IMR-90 (cell line): Measurements from ENCODE around the gene ACVR1. TPM values are rescaled to one million over a fixed set of nuclear protein-coding genes. Genes with fewer than 3 reads are reported as not detected.
A peak's percentile ranks its signal among the peaks of the same experiment; 100 is the strongest.

Experiments
- ATAC-seq: fragments of 200-7000 bp; cut with Tn5 transposase; 2 replicates; pipeline ENCODE4 v1.9.1; 2020; ENCODE audit warnings: low read depth, mild to moderate bottlenecking, moderate library complexity
- BruUV-seq: library from RNA; stranded (reverse); fragments of 400-500 nt; replicated peaks from 2 replicates; lab custom pipeline; 2021; lab: Mats Ljungman, UMichigan
- CTCF ChIA-PET: fragments of 300-600 bp; formaldehyde crosslinking; extraction: SDS; loops from one replicate; lab custom pipeline; 2021; ENCODE audit warnings: antibody characterized with exemption; lab: Yijun Ruan, JAX
- POLR2A ChIA-PET: fragments of 300-600 bp; sonication (Branson Sonifier 250); formaldehyde crosslinking; loops from one replicate; lab custom pipeline; 2022; ENCODE audit warnings: antibody characterized with exemption; ENCODE audit not compliant: unreplicated experiment; lab: Charles Lee
- DNase-seq: peaks from one replicate; pipeline ENCODE4 v3.0.0; 2013
- H2AFZ ChIP-seq: replicated peaks from 2 replicates; pipeline ENCODE3; 2013; ENCODE audit warnings: low read length, mild to moderate bottlenecking; ENCODE audit not compliant: poor library complexity
- H2AK5ac ChIP-seq: 2 replicates; pipeline ENCODE4 v1.6.1; 2013; ENCODE audit warnings: low read depth, low read length, inconsistent platforms
- H2AK9ac ChIP-seq: replicated peaks from 2 replicates; pipeline ENCODE3; 2013; ENCODE audit warnings: mild to moderate bottlenecking, low read depth, low read length, moderate library complexity; ENCODE audit not compliant: poor library complexity
- H2BK120ac ChIP-seq: 2 replicates; pipeline ENCODE4 v1.6.1; 2013; ENCODE audit warnings: low read depth, low read length, inconsistent platforms
- H2BK15ac ChIP-seq: 3 replicates; pipeline ENCODE4 v1.6.1; 2013; ENCODE audit warnings: low read depth, low read length, inconsistent platforms
- H2BK20ac ChIP-seq: 2 replicates; pipeline ENCODE4 v1.6.1; 2013; ENCODE audit warnings: low read depth, mild to moderate bottlenecking, inconsistent platforms, low read length, moderate library complexity
- H2BK5ac ChIP-seq: 2 replicates; pipeline ENCODE4 v1.6.1; 2013; ENCODE audit warnings: mild to moderate bottlenecking, low read depth, low read length, inconsistent platforms; ENCODE audit not compliant: poor library complexity, severe bottlenecking
- H3K14ac ChIP-seq: replicated peaks from 2 replicates; pipeline ENCODE4 v1.6.1; 2013; ENCODE audit warnings: low read depth, low read length, inconsistent platforms
- H3K18ac ChIP-seq: 2 replicates; pipeline ENCODE4 v1.6.1; 2013; ENCODE audit warnings: low read depth, low read length, control low read depth
- H3K23ac ChIP-seq: 2 replicates; pipeline ENCODE4 v1.6.1; 2013; ENCODE audit warnings: low read depth, low read length, inconsistent platforms
- H3K27ac ChIP-seq: 2 replicates; pipeline ENCODE4 v1.5.1; 2013; ENCODE audit warnings: mild to moderate bottlenecking, control low read depth, low read length; ENCODE audit not compliant: insufficient read depth
- H3K27me3 ChIP-seq: 2 replicates; pipeline ENCODE4 v1.6.1; 2013; ENCODE audit warnings: low read length; ENCODE audit not compliant: control insufficient read depth, insufficient read depth
- H3K36me3 ChIP-seq: 2 replicates; pipeline ENCODE4 v1.6.1; 2013; ENCODE audit warnings: low read length, mixed read lengths; ENCODE audit not compliant: control insufficient read depth, insufficient read depth
- H3K4ac ChIP-seq: 2 replicates; pipeline ENCODE4 v1.6.1; 2013; ENCODE audit warnings: low read depth, low read length, inconsistent platforms
- H3K4me1 ChIP-seq: 2 replicates; pipeline ENCODE4 v1.6.1; 2013; ENCODE audit warnings: low read length, mixed read lengths; ENCODE audit not compliant: control insufficient read depth, insufficient read depth
- H3K4me2 ChIP-seq: 2 replicates; pipeline ENCODE4 v1.6.1; 2013; ENCODE audit warnings: low read depth, mild to moderate bottlenecking, control low read depth, low read length, moderate library complexity
- H3K4me3 ChIP-seq: 2 replicates; pipeline ENCODE4 v1.5.1; 2013; ENCODE audit warnings: low read depth, mild to moderate bottlenecking, control low read depth, low read length, moderate library complexity; ENCODE audit not compliant: insufficient read depth
- H3K56ac ChIP-seq: 2 replicates; pipeline ENCODE4 v1.6.1; 2013; ENCODE audit warnings: low read length, inconsistent platforms; ENCODE audit not compliant: insufficient read depth; ENCODE audit errors: extremely low read depth
- H3K79me1 ChIP-seq, 2 experiments: 2 replicates each; pipeline ENCODE4 v1.6.1; 2013; ENCODE audit warnings: low read length in 2 of 2, inconsistent platforms in 1 of 2, low read depth in 1 of 2
- H3K9ac ChIP-seq: 2 replicates; pipeline ENCODE4 v1.6.1; 2013; ENCODE audit warnings: low read depth, low read length, control low read depth
- H3K9me1 ChIP-seq: 2 replicates; pipeline ENCODE4 v1.6.1; 2013; ENCODE audit warnings: low read length, inconsistent platforms; ENCODE audit not compliant: insufficient read depth
- H3K9me3 ChIP-seq: 2 replicates; pipeline ENCODE4 v1.6.1; 2013; ENCODE audit warnings: low read length; ENCODE audit not compliant: control insufficient read depth, insufficient read depth
- H4K20me1 ChIP-seq: 2 replicates; pipeline ENCODE4 v1.6.1; 2013; ENCODE audit warnings: low read length, inconsistent platforms; ENCODE audit not compliant: insufficient read depth
- H4K5ac ChIP-seq: 2 replicates; pipeline ENCODE4 v1.6.1; 2013; ENCODE audit warnings: mild to moderate bottlenecking, low read depth, low read length, control low read depth
- H4K8ac ChIP-seq, 2 experiments: 2 replicates each; pipeline ENCODE4 v1.6.1; 2013; ENCODE audit warnings: low read depth in 2 of 2, low read length in 2 of 2, control low read depth in 1 of 2, inconsistent platforms in 1 of 2
- H4K91ac ChIP-seq: 2 replicates; pipeline ENCODE4 v1.6.1; 2013; ENCODE audit warnings: low read depth, low read length, inconsistent platforms; ENCODE audit not compliant: insufficient read depth
- CEBPB ChIP-seq: IDR thresholded peaks from 2 replicates; pipeline ENCODE4 v1.6.1; 2012; ENCODE audit warnings: low read depth, low read length, improper control_type of control experiment
- RAD21 ChIP-seq: IDR thresholded peaks from 2 replicates; pipeline ENCODE4 v1.6.1; 2012; ENCODE audit warnings: low read length, improper control_type of control experiment
- WGBS, 2 experiments: methylation state at CpG; one replicate each; pipeline versions ENCODE4 v1.1.5 to v1.1.7; 2013; ENCODE audit warnings: missing lambda C conversion rate in 2 of 2; ENCODE audit not compliant: insufficient read length in 1 of 2; ENCODE audit errors: extremely low coverage in 2 of 2; 5-methylcytosine and 5-hydroxymethylcytosine counted together
- dilution Hi-C: fragments of 300-500 bp; cut with HindIII; formaldehyde crosslinking; loops from one replicate; pipeline ENCODE4 v1.14.3; 2018; ENCODE audit warnings: low sequenced_read_pairs; ENCODE audit not compliant: unreplicated experiment
- in situ Hi-C: fragments of 300-500 bp; cut with MboI; formaldehyde crosslinking; loops from 3 replicates; pipeline ENCODE4 v1.14.3; 2019; ENCODE audit warnings: low sequenced_read_pairs, inconsistent platforms, mixed read lengths
- intact Hi-C: fragments of 100-400 bp; cut with micrococcal nuclease; formaldehyde crosslinking; loops from 2 replicates; pipeline ENCODE4 v1.10.0; 2022
- polyA plus RNA-seq, 3 experiments: library from polyadenylated mRNA; depleted of rRNA; stranded (reverse); fragments of >200 nt; gene quantifications; 2 replicates each; pipeline ENCODE4 v1.2.3, GENCODE V29; 2012; ENCODE audit warnings: low replicate concordance in 1 of 3
- total RNA-seq: library from RNA; depleted of rRNA; stranded (reverse); fragments of >200 nt; gene quantifications from 2 replicates; pipeline ENCODE4 v1.2.3, GENCODE V29; 2012

ACVR1 gene
- total and polyA plus RNA-seq, 2 of the 4 experiments (the other 2 are of a cell fraction): 21.1 to 40.8 TPM

DNA sequence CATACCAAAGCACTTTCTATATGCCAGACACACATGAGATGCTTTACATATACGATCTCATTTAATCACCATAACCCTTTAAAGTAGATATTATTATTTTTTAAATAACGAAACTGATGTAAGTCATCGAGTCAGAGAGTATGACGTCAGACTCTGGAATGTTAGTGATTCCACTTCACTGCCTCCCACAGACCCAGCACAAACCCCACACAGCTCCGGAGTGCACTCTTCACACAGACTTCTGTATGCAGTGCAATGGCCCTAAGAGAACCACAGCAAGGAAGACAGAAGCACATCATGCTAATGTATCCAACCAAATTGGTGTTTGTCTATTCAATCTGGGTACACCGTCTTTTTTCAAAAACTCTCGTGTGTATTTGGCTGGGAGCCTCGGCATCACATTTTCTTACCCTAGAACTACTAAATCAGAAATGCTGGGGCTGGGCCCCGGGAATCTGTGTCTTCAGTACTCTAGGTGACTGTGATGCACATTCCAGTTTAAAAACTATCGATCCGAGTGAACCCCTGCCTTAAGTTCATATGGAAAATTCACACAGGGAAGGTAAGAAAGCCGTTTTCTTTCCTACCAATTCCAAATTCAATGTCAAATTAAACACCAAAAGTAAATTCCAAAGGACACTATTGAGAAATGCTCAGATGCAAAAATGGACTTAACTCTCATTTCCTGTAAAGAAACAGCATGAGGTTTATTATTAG is 129.7 kb downstream of the ACVR1 start:
- TF ChIP-seq CEBPB (0 out of 2 replicates have a peak, but pooled peaks have one; percentile 3), RAD21 (no peak)
- Histone ChIP-seq H4K20me1 (no peaks in the 10 kb centered on the region), H3K27ac (no peak overlapping the region), H3K4me1 (peaks cover 9% of the 10 kb centered on the region), H2AK5ac (no peak overlapping the region), H2BK120ac (peak overlapping the region; percentile 62; the same call in 1 of the 2 replicates), H2AK9ac (no peak overlapping the region), H4K5ac (peak overlapping the region; percentile 12; the same call in 1 of the 2 replicates), H3K27me3 (no peaks in the 10 kb centered on the region), H2AFZ (no peak overlapping the region), H3K9me1 (peaks cover 14% of the 10 kb centered on the region), H3K79me1 (peaks cover 19 to 42% of the 10 kb centered on the region in 2 experiments), H3K56ac (no peak overlapping the region), H3K4ac (0 out of 2 replicates have a peak overlapping the region, but pooled peaks have one; percentile 48), H3K18ac (no peak overlapping the region), H2BK15ac (0 out of 3 replicates have a peak overlapping the region, but pooled peaks have one; percentile 44), H2BK5ac (peak overlapping the region; percentile 47), H2BK20ac (0 out of 2 replicates have a peak overlapping the region, but pooled peaks have one; percentile 28), H3K9me3 (no peaks in the 10 kb centered on the region), H3K14ac (0 out of 2 replicates have a peak overlapping the region, but pooled peaks have one; percentile 54), H3K23ac (peak overlapping the region; percentile 62), H4K8ac (peak overlapping the region in 1 of 2 experiments; percentile 49; a peak in 1 of 4 replicates), H3K4me2 (peak overlapping the region; percentile 66; the same call in 1 of the 2 replicates), H4K91ac (0 out of 2 replicates have a peak overlapping the region, but pooled peaks have one; percentile 19), H3K36me3 (peaks cover 16% of the 10 kb centered on the region), H3K4me3 (no peak overlapping the region), H3K9ac (no peak overlapping the region)
- ChIA-PET POLR2A (no interaction called here), CTCF (interaction anchor here (0.6 kb wide), 1 partner anchor 134 kb away, joined by 7 read pairs; no protein-coding TSS in a partner anchor)
- WGBS, 2 experiments: no CpG with 5 or more reads among the region's 12 CpGs
- in situ Hi-C loops (no loop called here), intact Hi-C loops (loop anchor here (5.0 kb wide), 1 partner anchor 119 kb away; the partner anchor contains the start of gene ACVR1C), dilution Hi-C loops (no loop called here)
- no TSS peak for BruUV-seq
- DNase-seq (peak; percentile 88), ATAC-seq (peak; percentile 77)
